22Rv1 (cell line): ENCODE measurements around the gene DNAJC25.

ENCODE experiments used
- CTCF ChIP-seq: fragments of 450-650 bp; IDR thresholded peaks from 2 replicates; pipeline ENCODE4 v1.5.1; 2017; ENCODE audit warnings: mild to moderate bottlenecking
- ZFX ChIP-seq: fragments of 450-650 bp; IDR thresholded peaks from 2 replicates; pipeline ENCODE4 v1.6.1; 2017; ENCODE audit warnings: antibody characterized with exemption, borderline replicate concordance

- TF ChIP-seq CTCF (no peak), ZFX (no peak)
Observed at GRCh38 chr9:111683392-111683791, 52.3 kb downstream of the DNAJC25 start.
